GM08714 (cell line): Measurements from ENCODE around the gene ATP5PD.
"Not testable (repeated sequence)": the region's sequence is repeated elsewhere in the genome, so short reads cannot be mapped to it uniquely, and the experiment has no call there.

Experiments used
- H3K4me3 ChIP-seq: fragments of 200-500 bp; sonication (Bioruptor generic); 2 replicates; pipeline ENCODE4 v1.5.1; 2014; ENCODE audit warnings: mild to moderate bottlenecking, low read length, inconsistent platforms
- ZNF274 ChIP-seq: IDR thresholded peaks from 2 replicates; pipeline ENCODE4 v1.6.1; 2012; ENCODE audit warnings: mild to moderate bottlenecking, low read depth, low read length

ATP5PD gene

GRCh38 chr17:75084039-75084660 lies 37.4 kb upstream of the ATP5PD start:
- TF ChIP-seq ZNF274, result no peak
- no peak overlapping the region for H3K4me3 ChIP-seq

GRCh38 chr17:75082683-75083082 lies 35.9 kb upstream of the ATP5PD start:
- TF ChIP-seq ZNF274, result no peak
- no peak overlapping the region for H3K4me3 ChIP-seq

GRCh38 chr17:75081611-75082540 lies 35.1 kb upstream of the ATP5PD start:
- no peak for TF ChIP-seq ZNF274
- no peak overlapping the region for H3K4me3 ChIP-seq

- no peak for TF ChIP-seq ZNF274
- no peak overlapping the region for H3K4me3 ChIP-seq
Observed at GRCh38 chr17:75079023-75079373, 32.2 kb upstream of the ATP5PD start.

GRCh38 chr17:75078284-75079022 lies 31.7 kb upstream of the ATP5PD start:
- H3K4me3 ChIP-seq, result peak overlapping the region; percentile 13; the same call in 1 of the 2 replicates
- no peak for TF ChIP-seq ZNF274

- peak overlapping the region; percentile 13; the same call in 1 of the 2 replicates for H3K4me3 ChIP-seq
- no peak for TF ChIP-seq ZNF274
Observed at GRCh38 chr17:75077496-75078283, 30.9 kb upstream of the ATP5PD start.

GRCh38 chr17:75077072-75077495 lies 30.3 kb upstream of the ATP5PD start:
- no peak overlapping the region; the same call in 1 of the 2 replicates for H3K4me3 ChIP-seq
- TF ChIP-seq ZNF274, result no peak

GRCh38 chr17:75075597-75076336 lies 29.0 kb upstream of the ATP5PD start:
- no peak overlapping the region for H3K4me3 ChIP-seq
- TF ChIP-seq ZNF274, result no peak

GRCh38 chr17:75074532-75074931 lies 27.8 kb upstream of the ATP5PD start:
- H3K4me3 ChIP-seq, result no peak overlapping the region
- TF ChIP-seq ZNF274, result no peak

GRCh38 chr17:75073618-75074047 lies 26.9 kb upstream of the ATP5PD start:
- H3K4me3 ChIP-seq, result no peak overlapping the region
- no peak for TF ChIP-seq ZNF274

- H3K4me3 ChIP-seq, result not testable (repeated sequence)
Observed at GRCh38 chr17:75072909-75073308, 26.1 kb upstream of the ATP5PD start.

GRCh38 chr17:75071478-75072271 lies 24.9 kb upstream of the ATP5PD start:
- not testable (repeated sequence) for H3K4me3 ChIP-seq
